HepG2 (cell line): ENCODE measurements around the gene CCNB1. TPM values are rescaled to one million over a fixed set of nuclear protein-coding genes. Genes with fewer than 3 reads are reported as not detected.

Experiments
- ARID2 ChIP-seq: sonication (generic); formaldehyde crosslinking; IDR thresholded peaks from 2 replicates; pipeline ENCODE4 v1.8.1; 2022; ENCODE audit warnings: mild to moderate bottlenecking, missing genetic modification reagents, borderline replicate concordance
- CEBPG ChIP-seq: IDR thresholded peaks from 2 replicates; pipeline ENCODE4 v1.6.1; 2016
- ERF ChIP-seq: IDR thresholded peaks from 2 replicates; pipeline ENCODE4 v1.6.1; 2018; ENCODE audit warnings: missing biosample characterization, missing genetic modification reagents
- FOXM1 ChIP-seq: sonication (generic); formaldehyde crosslinking; IDR thresholded peaks from 2 replicates; pipeline ENCODE4 v1.5.0; 2020; ENCODE audit warnings: missing genetic modification reagents
- KDM1A ChIP-seq: IDR thresholded peaks from 2 replicates; pipeline ENCODE4 v1.6.1; 2016; ENCODE audit warnings: missing compliant biosample characterization
- SMAD1 ChIP-seq: sonication (generic); formaldehyde crosslinking; IDR thresholded peaks from 2 replicates; pipeline ENCODE4 v1.4.0; 2020; ENCODE audit warnings: missing genetic modification reagents, low read depth, mild to moderate bottlenecking, borderline replicate concordance
- SRF ChIP-seq: IDR thresholded peaks from 2 replicates; pipeline ENCODE4 v1.6.1; 2011; ENCODE audit warnings: mild to moderate bottlenecking, low read depth, low read length, moderate library complexity
- TOPORS ChIP-seq: sonication (generic); formaldehyde crosslinking; IDR thresholded peaks from 2 replicates; pipeline ENCODE4 v1.8.0; 2023; ENCODE audit warnings: mild to moderate bottlenecking, missing genetic modification reagents
- ZFX ChIP-seq: sonication (generic); formaldehyde crosslinking; IDR thresholded peaks from 2 replicates; pipeline ENCODE4 v1.4.0; 2020; ENCODE audit warnings: mild to moderate bottlenecking, low read depth, missing genetic modification reagents, moderate library complexity
- ZNF430 ChIP-seq: sonication (generic); formaldehyde crosslinking; IDR thresholded peaks from 2 replicates; pipeline ENCODE4 v1.9.0; 2021; ENCODE audit warnings: mild to moderate bottlenecking, missing genetic modification reagents
- ZNF629 ChIP-seq: sonication (generic); formaldehyde crosslinking; conservative IDR thresholded peaks from 2 replicates; pipeline ENCODE4 v1.5.0; 2020; ENCODE audit warnings: missing genetic modification reagents
- polyA plus RNA-seq, 8 experiments: library from polyadenylated mRNA; depleted of rRNA in 3 of 8; stranded (reverse) in 7 of 8; unstranded in 1 of 8; fragments of >200 nt; fragmentation: Illumina TruSeq in 4 of 8; extraction: Trizol in 4 of 8; gene quantifications; 2 replicates each; pipeline versions ENCODE4 v1.2.1 to v1.2.3, GENCODE V29; 2011 to 2016; ENCODE audit warnings: low read depth in 4 of 8, missing spikeins in 1 of 8, mixed read lengths in 1 of 8; ENCODE audit not compliant: insufficient read depth in 1 of 8
- total RNA-seq, 5 experiments: library from RNA; depleted of rRNA; stranded (reverse); fragments of >200 nt; fragmentation: Illumina TruSeq; extraction: Trizol; gene quantifications; 2 replicates each; pipeline ENCODE4 v1.2.3, GENCODE V29; 2016; ENCODE audit warnings: low read depth in 1 of 5
- TF ChIP-seq, protein P1 (sequence below): sonication (generic); formaldehyde crosslinking; IDR thresholded peaks from 2 replicates; pipeline ENCODE4 v1.8.0; 2022; ENCODE audit warnings: mild to moderate bottlenecking, missing genetic modification reagents, borderline replicate concordance
- TF ChIP-seq, protein P2 (sequence below): sonication (generic); formaldehyde crosslinking; IDR thresholded peaks from 2 replicates; pipeline ENCODE4 v1.8.0; 2022; ENCODE audit warnings: missing genetic modification reagents, mild to moderate bottlenecking, moderate library complexity, borderline replicate concordance
- TF ChIP-seq, protein P3 (sequence below): sonication (generic); formaldehyde crosslinking; conservative IDR thresholded peaks from 2 replicates; pipeline ENCODE4 v1.5.0; 2020; ENCODE audit warnings: missing genetic modification reagents
- TF ChIP-seq, protein P4 (sequence below): sonication (generic); formaldehyde crosslinking; IDR thresholded peaks from 2 replicates; pipeline ENCODE4 v1.5.0; 2020; ENCODE audit warnings: mild to moderate bottlenecking, missing genetic modification reagents

The CCNB1 gene
- total and polyA plus RNA-seq, 2 of the 13 experiments (the other 11 are each of a cell fraction or from before 2014, with no cell fraction given), result 82.3 to 316 TPM

DNA sequence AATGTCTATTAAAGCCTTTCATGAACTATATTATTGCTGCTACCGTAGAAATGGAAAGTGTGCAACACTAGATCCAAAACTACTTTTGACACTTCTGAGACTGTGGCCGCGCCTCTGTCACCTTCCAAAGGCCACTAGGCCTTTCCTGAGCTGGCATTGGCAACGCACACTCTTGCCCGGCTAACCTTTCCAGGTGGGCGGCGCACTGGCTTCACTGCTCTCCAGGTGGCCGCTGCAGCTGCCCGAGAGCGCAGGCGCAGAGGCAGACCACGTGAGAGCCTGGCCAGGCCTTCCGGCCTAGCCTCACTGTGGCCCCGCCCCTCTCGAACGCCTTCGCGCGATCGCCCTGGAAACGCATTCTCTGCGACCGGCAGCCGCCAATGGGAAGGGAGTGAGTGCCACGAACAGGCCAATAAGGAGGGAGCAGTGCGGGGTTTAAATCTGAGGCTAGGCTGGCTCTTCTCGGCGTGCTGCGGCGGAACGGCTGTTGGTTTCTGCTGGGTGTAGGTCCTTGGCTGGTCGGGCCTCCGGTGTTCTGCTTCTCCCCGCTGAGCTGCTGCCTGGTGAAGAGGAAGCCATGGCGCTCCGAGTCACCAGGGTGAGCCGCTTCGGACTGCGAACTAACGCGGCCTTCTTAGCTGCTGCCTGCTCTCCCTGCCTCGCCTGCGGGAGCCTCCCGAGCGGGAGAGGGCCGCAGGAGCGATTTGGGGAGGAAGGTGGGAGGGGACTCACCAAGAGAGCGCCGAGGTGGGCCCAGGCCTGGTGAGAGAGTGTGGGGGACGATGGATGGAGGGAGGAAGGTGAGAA lies at the start of gene CCNB1 (continued):
- peak; percentile 76 for TF ChIP-seq ZNF430 (CRISPR knock-in tag)
- TF ChIP-seq TOPORS (CRISPR knock-in tag), result 0 out of 2 replicates have a peak, but pooled peaks have one; percentile 21
- TF ChIP-seq, protein P1, sequence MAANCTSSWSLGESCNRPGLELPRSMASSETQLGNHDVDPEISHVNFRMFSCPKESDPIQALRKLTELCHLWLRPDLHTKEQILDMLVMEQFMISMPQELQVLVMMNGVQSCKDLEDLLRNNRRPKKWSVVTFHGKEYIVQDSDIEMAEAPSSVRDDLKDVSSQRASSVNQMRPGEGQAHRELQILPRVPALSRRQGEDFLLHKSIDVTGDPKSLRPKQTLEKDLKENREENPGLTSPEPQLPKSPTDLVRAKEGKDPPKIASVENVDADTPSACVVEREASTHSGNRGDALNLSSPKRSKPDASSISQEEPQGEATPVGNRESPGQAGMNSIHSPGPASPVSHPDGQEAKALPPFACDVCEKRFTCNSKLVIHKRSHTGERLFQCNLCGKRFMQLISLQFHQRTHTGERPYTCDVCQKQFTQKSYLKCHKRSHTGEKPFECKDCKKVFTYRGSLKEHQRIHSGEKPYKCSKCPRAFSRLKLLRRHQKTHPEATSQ, result peak; percentile 12; the same call in 1 of the 2 replicates
- TF ChIP-seq, protein P2, sequence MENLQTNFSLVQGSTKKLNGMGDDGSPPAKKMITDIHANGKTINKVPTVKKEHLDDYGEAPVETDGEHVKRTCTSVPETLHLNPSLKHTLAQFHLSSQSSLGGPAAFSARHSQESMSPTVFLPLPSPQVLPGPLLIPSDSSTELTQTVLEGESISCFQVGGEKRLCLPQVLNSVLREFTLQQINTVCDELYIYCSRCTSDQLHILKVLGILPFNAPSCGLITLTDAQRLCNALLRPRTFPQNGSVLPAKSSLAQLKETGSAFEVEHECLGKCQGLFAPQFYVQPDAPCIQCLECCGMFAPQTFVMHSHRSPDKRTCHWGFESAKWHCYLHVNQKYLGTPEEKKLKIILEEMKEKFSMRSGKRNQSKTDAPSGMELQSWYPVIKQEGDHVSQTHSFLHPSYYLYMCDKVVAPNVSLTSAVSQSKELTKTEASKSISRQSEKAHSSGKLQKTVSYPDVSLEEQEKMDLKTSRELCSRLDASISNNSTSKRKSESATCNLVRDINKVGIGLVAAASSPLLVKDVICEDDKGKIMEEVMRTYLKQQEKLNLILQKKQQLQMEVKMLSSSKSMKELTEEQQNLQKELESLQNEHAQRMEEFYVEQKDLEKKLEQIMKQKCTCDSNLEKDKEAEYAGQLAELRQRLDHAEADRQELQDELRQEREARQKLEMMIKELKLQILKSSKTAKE (CRISPR knock-in tag), result 0 out of 2 replicates have a peak, but pooled peaks have one; percentile 33
- TF ChIP-seq, protein P3, sequence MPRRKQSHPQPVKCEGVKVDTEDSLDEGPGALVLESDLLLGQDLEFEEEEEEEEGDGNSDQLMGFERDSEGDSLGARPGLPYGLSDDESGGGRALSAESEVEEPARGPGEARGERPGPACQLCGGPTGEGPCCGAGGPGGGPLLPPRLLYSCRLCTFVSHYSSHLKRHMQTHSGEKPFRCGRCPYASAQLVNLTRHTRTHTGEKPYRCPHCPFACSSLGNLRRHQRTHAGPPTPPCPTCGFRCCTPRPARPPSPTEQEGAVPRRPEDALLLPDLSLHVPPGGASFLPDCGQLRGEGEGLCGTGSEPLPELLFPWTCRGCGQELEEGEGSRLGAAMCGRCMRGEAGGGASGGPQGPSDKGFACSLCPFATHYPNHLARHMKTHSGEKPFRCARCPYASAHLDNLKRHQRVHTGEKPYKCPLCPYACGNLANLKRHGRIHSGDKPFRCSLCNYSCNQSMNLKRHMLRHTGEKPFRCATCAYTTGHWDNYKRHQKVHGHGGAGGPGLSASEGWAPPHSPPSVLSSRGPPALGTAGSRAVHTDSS (CRISPR knock-in tag), result no peak
- peak; percentile 97 for TF ChIP-seq ZFX (CRISPR knock-in tag)
- TF ChIP-seq ZNF629, result 0 out of 2 replicates have a peak, but pooled peaks have one; percentile 5
- TF ChIP-seq ARID2 (CRISPR knock-in tag), result peak; percentile 36; the same call in 1 of the 2 replicates
- TF ChIP-seq FOXM1, result peak; percentile 100
- TF ChIP-seq SMAD1 (CRISPR knock-in tag), result peak; percentile 59; the same call in 1 of the 2 replicates
- TF ChIP-seq KDM1A (CRISPR knock-in tag), result peak; percentile 24; the same call in 1 of the 2 replicates
- peak; percentile 64 for TF ChIP-seq ERF
- peak; percentile 44; the same call in 1 of the 2 replicates for TF ChIP-seq CEBPG (CRISPR knock-in tag)
- 0 out of 2 replicates have a peak, but pooled peaks have one; percentile 1 for TF ChIP-seq SRF
- TF ChIP-seq, protein P4, sequence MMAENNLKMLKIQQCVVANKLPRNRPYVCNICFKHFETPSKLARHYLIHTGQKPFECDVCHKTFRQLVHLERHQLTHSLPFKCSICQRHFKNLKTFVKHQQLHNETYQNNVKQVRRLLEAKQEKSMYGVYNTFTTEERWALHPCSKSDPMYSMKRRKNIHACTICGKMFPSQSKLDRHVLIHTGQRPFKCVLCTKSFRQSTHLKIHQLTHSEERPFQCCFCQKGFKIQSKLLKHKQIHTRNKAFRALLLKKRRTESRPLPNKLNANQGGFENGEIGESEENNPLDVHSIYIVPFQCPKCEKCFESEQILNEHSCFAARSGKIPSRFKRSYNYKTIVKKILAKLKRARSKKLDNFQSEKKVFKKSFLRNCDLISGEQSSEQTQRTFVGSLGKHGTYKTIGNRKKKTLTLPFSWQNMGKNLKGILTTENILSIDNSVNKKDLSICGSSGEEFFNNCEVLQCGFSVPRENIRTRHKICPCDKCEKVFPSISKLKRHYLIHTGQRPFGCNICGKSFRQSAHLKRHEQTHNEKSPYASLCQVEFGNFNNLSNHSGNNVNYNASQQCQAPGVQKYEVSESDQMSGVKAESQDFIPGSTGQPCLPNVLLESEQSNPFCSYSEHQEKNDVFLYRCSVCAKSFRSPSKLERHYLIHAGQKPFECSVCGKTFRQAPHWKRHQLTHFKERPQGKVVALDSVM (CRISPR knock-in tag), result peak; percentile 13; the same call in 1 of the 2 replicates
